ENCODE results near the gene AMDHD2. TPM values are rescaled to one million over a fixed set of nuclear protein-coding genes. Genes with fewer than 3 reads are reported as not detected.
"Not testable (repeated sequence)": the region's sequence is repeated elsewhere in the genome, so short reads cannot be mapped to it uniquely, and the experiment has no call there.

Gene AMDHD2
- total RNA-seq, 1 donor from 2014 or later, result 61.0 TPM

DNA sequence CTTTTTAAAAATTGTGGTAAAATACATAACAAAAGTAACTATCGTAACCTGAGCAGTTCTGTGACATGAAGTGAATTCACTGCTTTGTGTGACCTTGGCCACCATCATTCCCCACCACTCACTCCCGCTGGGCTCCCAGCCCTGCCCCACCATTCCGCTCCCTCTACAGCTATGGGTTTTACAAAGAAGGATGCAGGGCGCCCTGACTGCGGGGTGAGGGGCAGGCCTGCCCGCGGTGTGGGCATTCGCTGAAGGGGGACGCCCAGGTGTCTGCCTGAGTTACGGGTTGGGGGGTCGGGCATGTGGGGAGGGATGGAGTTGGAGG is 11.2 kb downstream of the AMDHD2 start, which contains the start of gene CEMP1:
CEMP1 (minus strand) TSS at position 38 of the 325 bp plus-strand sequence. CDS start 335 bp downstream, outside the sequence.
- peak within 1 kb of the TSS; percentile 52 for H3K27ac Mint-ChIP-seq (ENCODE audit: unreplicated experiment)
- TF ChIP-seq, protein P1, sequence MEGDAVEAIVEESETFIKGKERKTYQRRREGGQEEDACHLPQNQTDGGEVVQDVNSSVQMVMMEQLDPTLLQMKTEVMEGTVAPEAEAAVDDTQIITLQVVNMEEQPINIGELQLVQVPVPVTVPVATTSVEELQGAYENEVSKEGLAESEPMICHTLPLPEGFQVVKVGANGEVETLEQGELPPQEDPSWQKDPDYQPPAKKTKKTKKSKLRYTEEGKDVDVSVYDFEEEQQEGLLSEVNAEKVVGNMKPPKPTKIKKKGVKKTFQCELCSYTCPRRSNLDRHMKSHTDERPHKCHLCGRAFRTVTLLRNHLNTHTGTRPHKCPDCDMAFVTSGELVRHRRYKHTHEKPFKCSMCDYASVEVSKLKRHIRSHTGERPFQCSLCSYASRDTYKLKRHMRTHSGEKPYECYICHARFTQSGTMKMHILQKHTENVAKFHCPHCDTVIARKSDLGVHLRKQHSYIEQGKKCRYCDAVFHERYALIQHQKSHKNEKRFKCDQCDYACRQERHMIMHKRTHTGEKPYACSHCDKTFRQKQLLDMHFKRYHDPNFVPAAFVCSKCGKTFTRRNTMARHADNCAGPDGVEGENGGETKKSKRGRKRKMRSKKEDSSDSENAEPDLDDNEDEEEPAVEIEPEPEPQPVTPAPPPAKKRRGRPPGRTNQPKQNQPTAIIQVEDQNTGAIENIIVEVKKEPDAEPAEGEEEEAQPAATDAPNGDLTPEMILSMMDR (IDR thresholded peaks at IDR 0.05; ENCODE audit: partially characterized antibody, unreplicated experiment), result no peak
- H3K9me3 Mint-ChIP-seq (ENCODE audit: unreplicated experiment), result peaks cover 8% of the 10 kb centered on the region
- H3K36me3 Mint-ChIP-seq (ENCODE audit: unreplicated experiment), result no peaks in the 10 kb centered on the region
- H3K4me3 Mint-ChIP-seq (ENCODE audit: unreplicated experiment), result peak within 1 kb of the TSS; percentile 93
- peaks cover 12% of the 10 kb centered on the region for H3K27me3 Mint-ChIP-seq (ENCODE audit: unreplicated experiment)
- peaks cover 3% of the 10 kb centered on the region for H3K4me1 Mint-ChIP-seq (ENCODE audit: low read depth, unreplicated experiment)
- DNase-seq, result no peak

DNA sequence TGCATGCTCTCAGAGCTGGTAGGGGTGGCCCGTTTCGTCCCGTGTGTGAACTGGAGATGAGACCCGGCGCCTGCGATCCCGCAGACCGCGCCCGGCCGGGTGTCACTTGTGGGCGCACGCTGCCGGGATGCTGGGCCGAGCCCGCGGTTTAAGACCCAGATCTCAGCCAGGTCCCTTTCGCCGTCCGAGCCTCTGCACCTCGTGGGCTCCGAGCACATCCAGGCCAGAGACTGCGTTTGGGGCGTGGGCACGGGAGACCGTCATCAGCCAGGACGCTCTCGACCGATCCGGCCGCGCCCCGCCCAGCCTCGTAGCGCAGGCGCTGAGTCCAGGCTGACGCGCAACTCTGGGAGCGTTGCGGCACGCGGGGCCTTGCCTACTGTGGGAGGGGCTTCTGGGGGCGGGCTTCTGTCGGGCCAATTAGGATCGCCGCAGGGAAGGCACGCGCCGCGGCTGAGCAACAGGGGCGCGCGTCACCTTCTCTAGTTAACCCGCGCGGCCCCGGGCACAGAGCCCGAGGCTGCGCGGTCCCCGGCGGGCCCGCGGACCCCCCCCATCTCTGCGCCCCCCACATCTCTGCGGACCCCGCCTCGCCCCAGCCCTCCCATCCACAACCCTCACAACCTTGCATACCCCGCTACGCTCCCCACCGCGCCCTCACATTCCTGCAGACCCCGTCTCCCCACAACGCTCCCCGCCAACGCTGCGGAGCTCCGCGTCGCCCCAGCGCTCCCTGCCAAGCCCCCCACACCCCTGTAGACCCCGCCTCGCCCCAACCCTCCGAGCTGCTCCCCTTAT is 11.7 kb downstream of the AMDHD2 start:
- Mint-ChIP-seq H3K27me3 (ENCODE audit: unreplicated experiment) (peaks cover 15% of the 10 kb centered on the region), H3K9me3 (ENCODE audit: unreplicated experiment) (peaks cover 8% of the 10 kb centered on the region), H3K36me3 (ENCODE audit: unreplicated experiment) (no peaks in the 10 kb centered on the region), H3K27ac (ENCODE audit: unreplicated experiment) (peak overlapping the region; percentile 33), H3K4me1 (ENCODE audit: low read depth, unreplicated experiment) (peaks cover 5% of the 10 kb centered on the region), H3K4me3 (ENCODE audit: unreplicated experiment) (peak overlapping the region; percentile 93)
- TF ChIP-seq, protein P1 (IDR thresholded peaks at IDR 0.05; ENCODE audit: partially characterized antibody, unreplicated experiment), result no peak
- DNase-seq, result peak; percentile 98

DNA sequence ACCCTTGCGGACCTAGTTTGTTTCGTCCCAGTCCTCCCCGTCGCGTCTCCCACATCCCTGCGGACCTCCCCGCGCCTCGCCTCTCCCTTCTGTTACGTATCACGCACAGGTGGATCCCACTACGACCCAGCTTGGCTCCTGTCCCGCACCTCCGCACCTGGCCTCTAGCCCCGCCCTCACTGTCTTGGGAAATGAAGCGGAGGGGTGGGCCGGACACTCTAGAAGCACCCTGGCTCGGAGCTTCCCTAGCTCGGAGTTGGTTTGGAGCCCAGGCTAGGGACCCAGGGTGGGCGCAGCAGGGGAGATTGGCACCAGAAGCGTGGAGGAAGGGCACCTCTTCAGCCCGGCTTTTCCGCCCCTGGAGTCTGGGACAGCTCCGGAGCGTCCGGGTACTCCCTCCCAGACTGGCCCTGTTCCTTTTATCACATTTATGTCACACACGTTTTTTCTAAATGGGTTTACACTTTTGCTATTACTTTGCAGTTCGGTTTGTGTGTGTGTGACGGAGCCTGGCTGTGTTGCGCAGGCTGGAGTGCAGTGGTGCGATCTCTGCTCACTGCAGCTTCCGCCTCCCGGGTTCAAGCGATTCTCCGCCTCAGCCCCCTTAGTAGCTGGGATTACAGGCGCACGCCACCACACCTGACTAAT is 12.4 kb downstream of the AMDHD2 start:
- H3K4me3 Mint-ChIP-seq (ENCODE audit: unreplicated experiment), result peak overlapping the region; percentile 93
- no peak for DNase-seq
- H3K27me3 Mint-ChIP-seq (ENCODE audit: unreplicated experiment), result peaks cover 17% of the 10 kb centered on the region
- peaks cover 11% of the 10 kb centered on the region for H3K9me3 Mint-ChIP-seq (ENCODE audit: unreplicated experiment)
- peak overlapping the region; percentile 83 for H3K27ac Mint-ChIP-seq (ENCODE audit: unreplicated experiment)
- H3K4me1 Mint-ChIP-seq (ENCODE audit: low read depth, unreplicated experiment), result peaks cover 5% of the 10 kb centered on the region
- H3K36me3 Mint-ChIP-seq (ENCODE audit: unreplicated experiment), result no peaks in the 10 kb centered on the region
- TF ChIP-seq, protein P1 (IDR thresholded peaks at IDR 0.05; ENCODE audit: partially characterized antibody, unreplicated experiment), result no peak

DNA sequence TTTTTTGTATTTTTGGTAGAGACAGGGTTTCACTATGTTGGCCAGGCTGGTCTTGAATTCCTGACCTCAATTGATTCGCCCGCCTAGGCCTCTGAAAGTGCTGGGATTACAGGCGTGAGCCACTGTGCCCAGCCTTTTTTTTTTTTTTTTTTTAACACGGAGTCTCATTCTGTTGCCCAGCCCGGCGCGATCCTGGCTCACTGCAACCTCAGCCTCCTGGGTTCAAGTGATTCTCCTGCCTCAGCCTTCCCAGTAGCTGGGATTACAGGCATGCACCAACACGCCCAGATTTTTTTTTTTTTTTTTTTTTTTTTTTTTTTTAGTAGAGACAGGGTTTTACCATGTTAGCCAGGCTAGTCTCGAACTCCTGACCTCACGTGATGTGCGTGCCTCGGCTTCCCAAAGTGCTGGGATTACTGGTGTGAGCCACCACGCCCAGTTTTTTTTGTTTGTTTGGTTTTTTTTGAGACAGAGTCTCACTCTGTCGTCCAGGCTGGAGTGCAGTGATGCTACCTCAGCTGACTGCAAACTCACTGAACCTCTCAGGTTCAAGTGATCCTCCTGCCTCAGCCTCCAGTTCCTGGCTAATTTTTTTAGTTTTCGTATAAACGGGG is 13.1 kb downstream of the AMDHD2 start:
- H3K36me3 Mint-ChIP-seq (ENCODE audit: unreplicated experiment); DNase-seq: not testable (repeated sequence)

DNA sequence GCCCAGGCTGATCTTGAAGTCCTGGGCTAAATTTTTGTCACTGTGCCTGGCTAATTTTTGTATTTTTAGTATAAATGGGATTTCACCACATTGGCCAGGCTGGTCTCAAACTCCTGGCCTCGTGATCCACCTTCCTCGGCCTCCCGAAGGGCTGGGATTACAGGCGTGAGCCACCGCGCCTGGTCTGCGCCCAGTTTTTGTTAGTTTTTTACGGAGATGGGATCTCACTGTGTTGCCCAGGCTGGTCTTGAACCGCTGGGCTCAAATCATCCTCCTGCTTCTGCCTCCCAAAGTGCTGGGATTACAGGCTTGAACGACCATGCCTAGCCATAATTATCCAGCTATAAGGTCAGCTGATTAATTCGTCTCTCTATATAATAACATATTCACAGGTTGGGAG is 13.7 kb downstream of the AMDHD2 start:
- Mint-ChIP-seq H3K4me1 (ENCODE audit: low read depth, unreplicated experiment) (peaks cover 8% of the 10 kb centered on the region), H3K9me3 (ENCODE audit: unreplicated experiment) (peaks cover 14% of the 10 kb centered on the region), H3K4me3 (ENCODE audit: unreplicated experiment) (peak overlapping the region; percentile 67), H3K36me3 (ENCODE audit: unreplicated experiment) (no peaks in the 10 kb centered on the region), H3K27ac (ENCODE audit: unreplicated experiment) (no peak overlapping the region), H3K27me3 (ENCODE audit: unreplicated experiment) (peaks cover 19% of the 10 kb centered on the region)
- TF ChIP-seq, protein P1 (IDR thresholded peaks at IDR 0.05; ENCODE audit: partially characterized antibody, unreplicated experiment), result no peak
- no peak for DNase-seq

More for the DNA sequence above, 13.1 kb downstream of the AMDHD2 start:
- Mint-ChIP-seq H3K27me3 (ENCODE audit: unreplicated experiment) (peaks cover 17% of the 10 kb centered on the region), H3K27ac (ENCODE audit: unreplicated experiment) (peak overlapping the region; percentile 83), H3K9me3 (ENCODE audit: unreplicated experiment) (peaks cover 11% of the 10 kb centered on the region), H3K4me3 (ENCODE audit: unreplicated experiment) (peak overlapping the region; percentile 93)
- not testable (repeated sequence) for H3K4me1 Mint-ChIP-seq (ENCODE audit: low read depth, unreplicated experiment)

DNA sequence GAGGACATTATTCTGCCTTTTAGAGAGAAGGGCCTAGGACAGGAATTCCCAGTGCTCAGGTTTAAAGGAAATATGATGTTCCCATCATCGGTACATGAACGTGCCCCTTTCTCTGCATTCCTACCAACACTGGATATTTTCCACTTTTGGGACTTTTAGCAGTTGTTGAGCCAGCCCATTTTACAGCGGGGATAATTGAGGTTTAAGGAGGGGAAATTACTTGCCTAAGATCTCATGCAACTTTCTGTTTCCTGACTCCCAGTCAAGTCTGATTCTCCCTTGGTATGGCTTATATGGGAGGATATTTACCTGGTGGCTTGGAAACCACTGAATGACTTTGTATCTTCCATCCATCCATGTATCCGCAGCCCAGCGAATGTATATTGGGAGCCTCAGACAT is 14.2 kb downstream of the AMDHD2 start:
- not testable (repeated sequence) for DNase-seq; H3K27ac Mint-ChIP-seq (ENCODE audit: unreplicated experiment); H3K36me3 Mint-ChIP-seq (ENCODE audit: unreplicated experiment)
- Mint-ChIP-seq H3K9me3 (ENCODE audit: unreplicated experiment) (peaks cover 16% of the 10 kb centered on the region), H3K4me1 (ENCODE audit: low read depth, unreplicated experiment) (peaks cover 11% of the 10 kb centered on the region), H3K4me3 (ENCODE audit: unreplicated experiment) (peak overlapping the region; percentile 67), H3K27me3 (ENCODE audit: unreplicated experiment) (peaks cover 19% of the 10 kb centered on the region)

Measured in glutamatergic neuron (in vitro differentiated cells).